Loucy (cell line): Measurements from ENCODE around the gene PSMB9.

Source experiments
- H2AFZ ChIP-seq: fragments of 200-600 bp; sonication (generic); 2 replicates; pipeline ENCODE4 v1.6.0; 2016; ENCODE audit warnings: antibody characterized with exemption, mild to moderate bottlenecking, low read length, moderate library complexity
- H3F3A ChIP-seq: fragments of 200-600 bp; 2 replicates; pipeline ENCODE4 v1.6.0; 2016; ENCODE audit warnings: antibody characterized with exemption, low read depth, mild to moderate bottlenecking
- H3K27me3 ChIP-seq: fragments of 200-600 bp; sonication (generic); 2 replicates; pipeline ENCODE4 v1.6.1; 2014; ENCODE audit warnings: low read length, mild to moderate bottlenecking; ENCODE audit not compliant: insufficient read depth, poor library complexity, severe bottlenecking
- H3K36me3 ChIP-seq: fragments of 200-600 bp; sonication (generic); 2 replicates; pipeline ENCODE4 v1.6.1; 2016; ENCODE audit warnings: low read length; ENCODE audit not compliant: insufficient read depth
- H3K4me1 ChIP-seq: fragments of 200-600 bp; sonication (generic); 2 replicates; pipeline ENCODE4 v1.5.1; 2014; ENCODE audit warnings: low read length, mild to moderate bottlenecking; ENCODE audit not compliant: insufficient read depth, poor library complexity, severe bottlenecking
- H3K4me2 ChIP-seq: fragments of 200-600 bp; sonication (generic); 2 replicates; pipeline ENCODE4 v1.6.0; 2014; ENCODE audit warnings: antibody characterized with exemption, low read length, low read depth, mild to moderate bottlenecking; ENCODE audit not compliant: poor library complexity, severe bottlenecking
- H3K4me3 ChIP-seq: fragments of 200-600 bp; sonication (generic); 2 replicates; pipeline ENCODE4 v1.5.1; 2014; ENCODE audit warnings: low read length, mild to moderate bottlenecking, mixed read lengths; ENCODE audit not compliant: poor library complexity, severe bottlenecking
- H3K79me2 ChIP-seq: fragments of 200-600 bp; sonication (generic); 2 replicates; pipeline ENCODE4 v1.6.1; 2014; ENCODE audit warnings: low read length; ENCODE audit not compliant: insufficient read depth
- H3K9ac ChIP-seq: fragments of 200-600 bp; sonication (generic); 2 replicates; pipeline ENCODE4 v1.6.0; 2014; ENCODE audit warnings: mild to moderate bottlenecking, low read depth, low read length, moderate library complexity; ENCODE audit not compliant: poor library complexity, severe bottlenecking
- H3K9me2 ChIP-seq: fragments of 200-600 bp; sonication (generic); replicated peaks from 2 replicates; pipeline ENCODE4 v1.6.1; 2016; ENCODE audit warnings: low read depth, low read length, mixed read lengths
- H3K9me3 ChIP-seq: fragments of 200-600 bp; sonication (generic); 2 replicates; pipeline ENCODE4 v1.6.1; 2014; ENCODE audit warnings: mild to moderate bottlenecking, antibody characterized with exemption, low read length, low read depth; ENCODE audit not compliant: insufficient read depth
- H4K20me1 ChIP-seq: fragments of 200-600 bp; sonication (generic); 2 replicates; pipeline ENCODE4 v1.6.0; 2014; ENCODE audit warnings: antibody characterized with exemption, low read length, mild to moderate bottlenecking; ENCODE audit not compliant: insufficient read depth, poor library complexity, severe bottlenecking
- CTCF ChIP-seq: fragments of 200-600 bp; sonication (generic); conservative IDR thresholded peaks from 2 replicates; pipeline ENCODE4 v1.5.1; 2014; ENCODE audit warnings: mild to moderate bottlenecking, antibody characterized with exemption, low read length
- EZH2phosphoT487 ChIP-seq: fragments of 200-600 bp; IDR thresholded peaks from 2 replicates; pipeline ENCODE4 v1.6.1; 2018; ENCODE audit warnings: antibody characterized with exemption, mild to moderate bottlenecking, moderate library complexity, borderline replicate concordance

The PSMB9 gene

GRCh38 chr6:32840604-32841246, 13.3 kb upstream of the PSMB9 start:
- Histone ChIP-seq H3K9me3 (no peaks in the 10 kb centered on the region), H3F3A (peaks cover 12% of the 10 kb centered on the region; the same call in 1 of the 2 replicates), H3K4me2 (peak overlapping the region; percentile 99), H3K27me3 (peaks cover 11% of the 10 kb centered on the region), H3K79me2 (peaks cover 76% of the 10 kb centered on the region), H3K36me3 (peaks cover 19% of the 10 kb centered on the region), H4K20me1 (peaks cover 17% of the 10 kb centered on the region), H3K4me3 (peak overlapping the region; percentile 97), H3K9me2 (no peaks in the 10 kb centered on the region), H2AFZ (no peak overlapping the region), H3K4me1 (peaks cover 70% of the 10 kb centered on the region), H3K9ac (peak overlapping the region; percentile 100)
- TF ChIP-seq CTCF = no peak
- no peak for TF ChIP-seq EZH2phosphoT487

GRCh38 chr6:32842021-32842650, 11.9 kb upstream of the PSMB9 start:
- H4K20me1 ChIP-seq = peaks cover 20% of the 10 kb centered on the region
- peaks cover 69% of the 10 kb centered on the region for H3K4me1 ChIP-seq
- peaks cover 24% of the 10 kb centered on the region for H3K36me3 ChIP-seq
- H3K4me2 ChIP-seq = peak overlapping the region; percentile 99
- TF ChIP-seq CTCF (no peak), EZH2phosphoT487 (no peak)
- H3K79me2 ChIP-seq = peaks cover 76% of the 10 kb centered on the region
- no peak overlapping the region for H2AFZ ChIP-seq
- H3K27me3 ChIP-seq = peaks cover 11% of the 10 kb centered on the region
- peak overlapping the region; percentile 100 for H3K9ac ChIP-seq
- H3K9me3 ChIP-seq = no peaks in the 10 kb centered on the region
- H3F3A ChIP-seq = peaks cover 24% of the 10 kb centered on the region
- H3K9me2 ChIP-seq = no peaks in the 10 kb centered on the region
- H3K4me3 ChIP-seq = peak overlapping the region; percentile 97

- Histone ChIP-seq H2AFZ (no peak overlapping the region), H4K20me1 (peaks cover 24% of the 10 kb centered on the region), H3K9me3 (no peaks in the 10 kb centered on the region), H3K79me2 (peaks cover 76% of the 10 kb centered on the region), H3K36me3 (peaks cover 29% of the 10 kb centered on the region), H3K27me3 (peaks cover 11% of the 10 kb centered on the region), H3F3A (peaks cover 24% of the 10 kb centered on the region), H3K4me2 (peak overlapping the region; percentile 99), H3K4me1 (peaks cover 69% of the 10 kb centered on the region), H3K9ac (peak overlapping the region; percentile 100), H3K9me2 (no peaks in the 10 kb centered on the region), H3K4me3 (peak overlapping the region; percentile 97)
- TF ChIP-seq CTCF (no peak), EZH2phosphoT487 (no peak)
Measured at GRCh38 chr6:32842690-32843089, 11.3 kb upstream of the PSMB9 start.
